Caco-2 (cell line): Measurements from ENCODE around the gene HIRIP3. TPM values are rescaled to one million over a fixed set of nuclear protein-coding genes. Genes with fewer than 3 reads are reported as not detected.

Experiments used
- BruUV-seq: library from RNA; stranded (reverse); fragments of 400-500 nt; replicated peaks from 2 replicates; lab custom pipeline; 2021; lab: Mats Ljungman, UMichigan
- CTCF ChIA-PET: fragments of 300-600 bp; sonication (Branson Sonifier 250); formaldehyde crosslinking; loops from one replicate; lab custom pipeline; 2022; ENCODE audit warnings: antibody characterized with exemption; lab: Charles Lee
- POLR2A ChIA-PET: fragments of 300-600 bp; sonication (Branson Sonifier 250); formaldehyde crosslinking; loops from one replicate; lab custom pipeline; 2022; ENCODE audit warnings: antibody characterized with exemption; lab: Charles Lee
- DNase-seq, 2 experiments: peaks; one replicate each; pipeline versions ENCODE4 v3.0.0 to v3.0.0-alpha.2; 2020 to 2022
- H3K27me3 ChIP-seq: replicated peaks from 2 replicates; pipeline ENCODE4 v1.6.0; 2011; ENCODE audit warnings: low read length; ENCODE audit not compliant: control insufficient read depth, insufficient read depth
- H3K36me3 ChIP-seq: 2 replicates; pipeline ENCODE4 v1.5.1; 2011; ENCODE audit warnings: low read length; ENCODE audit not compliant: control insufficient read depth, insufficient read depth
- H3K4me1 ChIP-seq: fragments of 250-450 bp; sonication (Bioruptor Pico); 2 replicates; pipeline ENCODE4 v1.5.1; 2020; ENCODE audit warnings: mild to moderate bottlenecking
- H3K4me3 ChIP-seq: 2 replicates; pipeline ENCODE4 v1.5.1; 2011; ENCODE audit warnings: low read depth, mild to moderate bottlenecking, control low read depth, low read length
- H3K9me3 ChIP-seq: fragments of 250-450 bp; sonication (Bioruptor Pico); 2 replicates; pipeline ENCODE4 v1.5.1; 2020; ENCODE audit warnings: mild to moderate bottlenecking, moderate library complexity
- H3K27ac Mint-ChIP-seq: one replicate; pipeline ENCODE4 v1.8.0; 2022; ENCODE audit warnings: mixed read lengths; ENCODE audit not compliant: unreplicated experiment
- H3K27me3 Mint-ChIP-seq: one replicate; pipeline ENCODE4 v1.8.0; 2022; ENCODE audit warnings: mixed read lengths; ENCODE audit not compliant: insufficient read depth, unreplicated experiment
- H3K36me3 Mint-ChIP-seq: one replicate; pipeline ENCODE4 v1.8.0; 2022; ENCODE audit warnings: mild to moderate bottlenecking, mixed read lengths; ENCODE audit not compliant: insufficient read depth, unreplicated experiment
- H3K4me1 Mint-ChIP-seq: one replicate; pipeline ENCODE4 v1.8.0; 2022; ENCODE audit warnings: low read depth, mixed read lengths; ENCODE audit not compliant: unreplicated experiment
- H3K4me3 Mint-ChIP-seq: one replicate; pipeline ENCODE4 v1.8.0; 2022; ENCODE audit warnings: mild to moderate bottlenecking, moderate library complexity, mixed read lengths; ENCODE audit not compliant: unreplicated experiment
- H3K9me3 Mint-ChIP-seq: one replicate; pipeline ENCODE4 v1.8.0; 2022; ENCODE audit warnings: mixed read lengths; ENCODE audit not compliant: unreplicated experiment
- CTCF ChIP-seq, 2 experiments: fragments of 200-600 bp in 1 of 2; IDR thresholded peaks; 1 replicate in 1 of 2; 2 replicates in 1 of 2; pipeline versions ENCODE4 v1.5.1 to v1.8.0; 2011 to 2022; ENCODE audit warnings: antibody characterized with exemption in 1 of 2, control low read depth in 1 of 2, inconsistent platforms in 1 of 2, low read depth in 1 of 2, low read length in 1 of 2, mild to moderate bottlenecking in 1 of 2, moderate library complexity in 1 of 2; ENCODE audit not compliant: insufficient read depth in 1 of 2, severe bottlenecking in 1 of 2, unreplicated experiment in 1 of 2
- intact Hi-C: fragments of 100-400 bp; cut with micrococcal nuclease; formaldehyde crosslinking; loops from one replicate; pipeline ENCODE4 v1.10.0; 2022; ENCODE audit not compliant: unreplicated experiment
- total RNA-seq: library from RNA; stranded (reverse); gene quantifications from 2 replicates; pipeline ENCODE4 v1.2.3, GENCODE V29; 2022

HIRIP3 gene
- total RNA-seq, 1 experiment from 2014 or later = 23.3 TPM

GRCh38 chr16:29986931-29987330 is 8.5 kb downstream of the HIRIP3 start:
- TF ChIP-seq CTCF (IDR thresholded peaks at IDR 0.05; ENCODE audit: insufficient read depth in 1 of 2, low read depth in 1 of 2, low read length in 1 of 2, severe bottlenecking in 1 of 2, unreplicated experiment in 1 of 2) = no peak
- H3K4me3 Mint-ChIP-seq = no peak overlapping the region
- DNase-seq = no peak
- no TSS peak for BruUV-seq
- H3K27ac Mint-ChIP-seq = no peak overlapping the region
- no peaks in the 10 kb centered on the region for H3K4me1 ChIP-seq
- no peaks in the 10 kb centered on the region for H3K27me3 ChIP-seq
- H3K27me3 Mint-ChIP-seq = no peaks in the 10 kb centered on the region
- peaks cover 3% of the 10 kb centered on the region for H3K36me3 ChIP-seq
- no peak overlapping the region for H3K4me3 ChIP-seq
- no peaks in the 10 kb centered on the region for H3K9me3 ChIP-seq
- peaks cover 64% of the 10 kb centered on the region for H3K36me3 Mint-ChIP-seq
- H3K4me1 Mint-ChIP-seq = peaks cover 10% of the 10 kb centered on the region
- intact Hi-C loops = no loop called here
- ChIA-PET CTCF (interaction anchor here (0.5 kb wide), 1 partner anchor 138 kb away, joined by 3 read pairs; no protein-coding TSS in a partner anchor), POLR2A (no interaction called here)
- no peaks in the 10 kb centered on the region for H3K9me3 Mint-ChIP-seq

DNA sequence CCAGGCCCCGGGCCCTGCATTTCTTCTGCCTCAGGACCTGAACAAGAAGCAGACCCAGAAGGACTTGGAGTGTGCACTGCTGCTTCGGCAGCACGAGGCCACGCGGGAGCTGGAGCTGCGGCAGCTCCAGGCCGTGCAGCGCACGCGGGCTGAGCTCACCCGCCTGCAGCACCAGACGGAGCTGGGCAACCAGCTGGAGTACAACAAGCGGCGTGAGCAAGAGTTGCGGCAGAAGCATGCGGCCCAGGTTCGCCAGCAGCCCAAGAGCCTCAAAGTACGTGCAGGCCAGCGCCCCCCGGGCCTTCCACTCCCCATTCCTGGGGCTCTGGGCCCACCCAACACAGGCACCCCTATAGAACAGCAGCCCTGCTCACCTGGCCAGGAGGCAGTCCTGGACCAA is 9.2 kb downstream of the HIRIP3 start:
- Histone ChIP-seq H3K4me1 (no peaks in the 10 kb centered on the region), H3K9me3 (no peaks in the 10 kb centered on the region), H3K36me3 (peaks cover 3% of the 10 kb centered on the region), H3K4me3 (no peak overlapping the region), H3K27me3 (no peaks in the 10 kb centered on the region)
- POLR2A ChIA-PET = no interaction called here
- Mint-ChIP-seq H3K9me3 (no peaks in the 10 kb centered on the region), H3K4me3 (no peak overlapping the region), H3K27ac (peak overlapping the region; percentile 13), H3K36me3 (peaks cover 65% of the 10 kb centered on the region), H3K27me3 (no peaks in the 10 kb centered on the region), H3K4me1 (peaks cover 10% of the 10 kb centered on the region)
- CTCF ChIA-PET = interaction anchor here (0.6 to 0.9 kb wide), 2 partner anchors 13 to 16 kb away, joined by 4 to 7 read pairs; no protein-coding TSS in a partner anchor
- no peak for TF ChIP-seq CTCF (IDR thresholded peaks at IDR 0.05; ENCODE audit: insufficient read depth in 1 of 2, low read depth in 1 of 2, low read length in 1 of 2, severe bottlenecking in 1 of 2, unreplicated experiment in 1 of 2)
- DNase-seq = no peak
- intact Hi-C loops = no loop called here
- BruUV-seq = no TSS peak

GRCh38 chr16:29985271-29985811 is 10.1 kb downstream of the HIRIP3 start:
- ChIA-PET CTCF (interaction anchor here (0.9 kb wide), 1 partner anchor 12 kb away, joined by 4 read pairs; no protein-coding TSS in a partner anchor), POLR2A (no interaction called here)
- TF ChIP-seq CTCF (IDR thresholded peaks at IDR 0.05; ENCODE audit: insufficient read depth in 1 of 2, low read depth in 1 of 2, low read length in 1 of 2, severe bottlenecking in 1 of 2, unreplicated experiment in 1 of 2) = no peak
- Histone ChIP-seq H3K27me3 (no peaks in the 10 kb centered on the region), H3K4me3 (no peak overlapping the region), H3K36me3 (peaks cover 3% of the 10 kb centered on the region), H3K9me3 (no peaks in the 10 kb centered on the region), H3K4me1 (no peaks in the 10 kb centered on the region)
- peaks cover 72% of the 10 kb centered on the region for H3K36me3 Mint-ChIP-seq
- intact Hi-C loops = no loop called here
- BruUV-seq = no TSS peak
- peaks cover 10% of the 10 kb centered on the region for H3K4me1 Mint-ChIP-seq
- peak overlapping the region; percentile 13 for H3K27ac Mint-ChIP-seq
- no peaks in the 10 kb centered on the region for H3K9me3 Mint-ChIP-seq
- no peak for DNase-seq
- H3K4me3 Mint-ChIP-seq = no peak overlapping the region
- no peaks in the 10 kb centered on the region for H3K27me3 Mint-ChIP-seq
